Stimulated activated effector memory CD8-positive, alpha-beta T cell treated with anti-CD3 and anti-CD28 coated beads, Interleukin-12 subunit alpha, Interleukin-12 subunit beta, amount 100 ng/mL, for 72 hours (primary cell): ENCODE measurements around the gene ZNF574.
"Not testable (repeated sequence)": the region's sequence is repeated elsewhere in the genome, so short reads cannot be mapped to it uniquely, and the experiment has no call there.

ENCODE experiments used
- ATAC-seq: fragments of 150-1000 bp; cut with Tn5 transposase; 2 replicates; pipeline ENCODE4 v1.10.0; 2021
- DNase-seq, 2 donors: peaks; one replicate each; pipeline ENCODE4 v3.0.0; 2021 to 2022; ENCODE audit warnings: low spot score in 2 of 2
- H3K27ac Mint-ChIP-seq: one replicate; pipeline ENCODE4 v1.8.0; 2022; ENCODE audit warnings: mild to moderate bottlenecking, mixed read lengths
- H3K36me3 Mint-ChIP-seq: one replicate; pipeline ENCODE4 v1.8.0; 2022; ENCODE audit warnings: mild to moderate bottlenecking, mixed read lengths
- H3K4me1 Mint-ChIP-seq: one replicate; pipeline ENCODE4 v1.8.0; 2022; ENCODE audit warnings: mixed read lengths
- H3K4me3 Mint-ChIP-seq: one replicate; pipeline ENCODE4 v1.8.0; 2022; ENCODE audit warnings: mild to moderate bottlenecking, mixed read lengths
- H3K9me3 Mint-ChIP-seq: one replicate; pipeline ENCODE4 v1.8.0; 2022; ENCODE audit warnings: mixed read lengths

The ZNF574 gene, protein sequence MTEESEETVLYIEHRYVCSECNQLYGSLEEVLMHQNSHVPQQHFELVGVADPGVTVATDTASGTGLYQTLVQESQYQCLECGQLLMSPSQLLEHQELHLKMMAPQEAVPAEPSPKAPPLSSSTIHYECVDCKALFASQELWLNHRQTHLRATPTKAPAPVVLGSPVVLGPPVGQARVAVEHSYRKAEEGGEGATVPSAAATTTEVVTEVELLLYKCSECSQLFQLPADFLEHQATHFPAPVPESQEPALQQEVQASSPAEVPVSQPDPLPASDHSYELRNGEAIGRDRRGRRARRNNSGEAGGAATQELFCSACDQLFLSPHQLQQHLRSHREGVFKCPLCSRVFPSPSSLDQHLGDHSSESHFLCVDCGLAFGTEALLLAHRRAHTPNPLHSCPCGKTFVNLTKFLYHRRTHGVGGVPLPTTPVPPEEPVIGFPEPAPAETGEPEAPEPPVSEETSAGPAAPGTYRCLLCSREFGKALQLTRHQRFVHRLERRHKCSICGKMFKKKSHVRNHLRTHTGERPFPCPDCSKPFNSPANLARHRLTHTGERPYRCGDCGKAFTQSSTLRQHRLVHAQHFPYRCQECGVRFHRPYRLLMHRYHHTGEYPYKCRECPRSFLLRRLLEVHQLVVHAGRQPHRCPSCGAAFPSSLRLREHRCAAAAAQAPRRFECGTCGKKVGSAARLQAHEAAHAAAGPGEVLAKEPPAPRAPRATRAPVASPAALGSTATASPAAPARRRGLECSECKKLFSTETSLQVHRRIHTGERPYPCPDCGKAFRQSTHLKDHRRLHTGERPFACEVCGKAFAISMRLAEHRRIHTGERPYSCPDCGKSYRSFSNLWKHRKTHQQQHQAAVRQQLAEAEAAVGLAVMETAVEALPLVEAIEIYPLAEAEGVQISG

GRCh38 chr19:42075616-42076379 lies at the start of gene ZNF574:
TSS of gene ZNF574 (plus strand) at chr19:42076166. CDS start at chr19:42078607, 2,441 bp downstream.
- H3K27ac Mint-ChIP-seq, result peak within 1 kb of the TSS; percentile 100

GRCh38 chr19:42028304-42029216 lies 47.4 kb upstream of the ZNF574 start:
- Mint-ChIP-seq H3K4me1 (peaks cover 3% of the 10 kb centered on the region), H3K9me3 (no peaks in the 10 kb centered on the region), H3K4me3 (no peak overlapping the region), H3K36me3 (no peaks in the 10 kb centered on the region), H3K27ac (no peak overlapping the region)
- ATAC-seq (no peak), DNase-seq (peak; percentile 21 to 61)

More at GRCh38 chr19:42075616-42076379, at the start of gene ZNF574:
- Mint-ChIP-seq H3K9me3 (no peaks in the 10 kb centered on the region), H3K4me3 (peak within 1 kb of the TSS; percentile 100), H3K4me1 (peaks cover 45% of the 10 kb centered on the region), H3K36me3 (peaks cover 52% of the 10 kb centered on the region)
- DNase-seq (peak; percentile 90 to 97), ATAC-seq (peak; percentile 98)

- H3K9me3 Mint-ChIP-seq, result no peaks in the 10 kb centered on the region
- H3K36me3 Mint-ChIP-seq, result no peaks in the 10 kb centered on the region
- H3K4me3 Mint-ChIP-seq, result no peak overlapping the region
- H3K27ac Mint-ChIP-seq, result no peak overlapping the region
- peaks cover 9% of the 10 kb centered on the region for H3K4me1 Mint-ChIP-seq
- ATAC-seq (no peak), DNase-seq (no peak)
Observed at GRCh38 chr19:42030645-42031440, 45.1 kb upstream of the ZNF574 start.

DNA sequence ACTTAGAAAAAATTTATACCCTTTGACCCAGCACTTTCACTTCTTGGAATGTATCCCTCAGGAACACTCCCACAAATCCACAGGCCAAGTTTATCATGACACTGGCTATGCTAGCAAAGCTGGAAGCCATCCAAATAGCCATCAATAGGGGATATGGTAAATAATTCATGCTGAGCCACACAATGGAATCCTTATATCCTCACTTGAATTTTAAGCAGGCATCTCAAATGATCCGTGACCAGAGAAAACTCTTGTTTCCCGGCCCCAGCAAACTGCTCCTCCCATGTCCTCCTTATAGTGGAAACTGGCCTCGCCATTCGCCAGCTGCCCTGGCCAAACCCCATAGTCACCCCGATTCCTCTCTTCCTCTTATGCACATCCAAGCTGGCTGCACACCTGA lies 43.5 kb upstream of the ZNF574 start:
- Mint-ChIP-seq H3K4me1 (peaks cover 9% of the 10 kb centered on the region), H3K9me3 (no peaks in the 10 kb centered on the region), H3K4me3 (no peak overlapping the region), H3K36me3 (no peaks in the 10 kb centered on the region), H3K27ac (no peak overlapping the region)
- DNase-seq (no peak), ATAC-seq (no peak)

DNA sequence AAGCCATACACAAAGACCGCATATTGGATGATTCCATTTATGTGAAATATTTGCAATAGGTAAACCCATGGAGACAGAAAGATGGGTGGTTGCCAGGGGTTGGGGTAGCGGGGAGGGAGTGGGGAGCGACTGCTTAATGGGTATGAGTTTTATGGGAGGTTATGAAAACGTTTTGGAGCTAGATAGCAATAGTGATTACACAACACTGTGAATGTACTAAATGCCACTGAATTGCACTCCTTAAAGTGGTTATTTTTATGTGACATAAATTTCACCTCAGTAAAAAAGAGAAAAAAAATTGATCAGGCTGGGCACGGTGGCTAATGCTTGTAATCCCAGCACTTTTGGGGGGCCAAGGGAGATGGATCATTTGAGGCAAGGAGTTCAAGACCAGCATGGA lies 42.6 kb upstream of the ZNF574 start:
- H3K27ac Mint-ChIP-seq, result no peak overlapping the region

DNA sequence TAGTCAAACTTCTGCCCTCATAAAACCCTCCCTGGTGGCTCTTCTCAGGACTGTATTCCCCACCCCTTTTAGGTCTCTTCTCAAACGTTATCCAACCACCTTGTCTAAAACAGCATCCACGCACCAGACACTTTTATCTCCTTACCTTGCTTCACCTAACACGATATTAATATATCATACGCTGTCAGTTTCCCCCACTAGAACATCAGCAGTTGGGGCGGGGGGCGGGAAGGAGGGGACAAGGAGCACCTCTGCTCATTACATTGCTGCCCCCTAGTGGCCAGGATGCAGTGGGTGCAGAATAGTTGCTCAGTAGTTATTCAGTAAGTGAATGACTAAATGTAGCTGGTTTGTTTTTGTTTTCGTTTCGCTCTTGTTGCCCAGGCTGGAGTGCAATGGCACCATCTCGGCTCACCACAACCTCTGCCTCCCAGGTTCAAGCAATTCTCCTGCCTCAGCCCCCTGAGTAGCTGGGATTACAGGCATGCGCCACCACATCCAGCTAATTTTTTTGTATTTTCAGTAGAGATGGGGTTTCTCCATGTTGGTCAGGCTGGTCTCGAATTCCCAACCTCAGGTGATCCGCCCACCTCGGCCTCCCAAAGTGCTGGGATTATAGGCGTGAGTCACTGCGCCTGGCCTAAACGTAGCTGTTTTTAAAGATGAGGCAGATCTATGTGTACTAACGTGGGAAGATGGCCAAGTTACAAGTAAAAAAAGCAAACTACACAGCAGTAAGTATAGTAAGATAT lies 41.1 kb upstream of the ZNF574 start:
- DNase-seq, result peak; percentile 57 to 77
- peak; percentile 94 for ATAC-seq
- H3K9me3 Mint-ChIP-seq, H3K4me1 Mint-ChIP-seq, H3K36me3 Mint-ChIP-seq: not testable (repeated sequence)
- Mint-ChIP-seq H3K27ac (peak overlapping the region; percentile 65), H3K4me3 (peak overlapping the region; percentile 38)

More for the DNA sequence above, 42.6 kb upstream of the ZNF574 start:
- Mint-ChIP-seq H3K9me3 (no peaks in the 10 kb centered on the region), H3K4me3 (no peak overlapping the region), H3K4me1 (peaks cover 9% of the 10 kb centered on the region), H3K36me3 (no peaks in the 10 kb centered on the region)
- DNase-seq (no peak), ATAC-seq (no peak)

DNA sequence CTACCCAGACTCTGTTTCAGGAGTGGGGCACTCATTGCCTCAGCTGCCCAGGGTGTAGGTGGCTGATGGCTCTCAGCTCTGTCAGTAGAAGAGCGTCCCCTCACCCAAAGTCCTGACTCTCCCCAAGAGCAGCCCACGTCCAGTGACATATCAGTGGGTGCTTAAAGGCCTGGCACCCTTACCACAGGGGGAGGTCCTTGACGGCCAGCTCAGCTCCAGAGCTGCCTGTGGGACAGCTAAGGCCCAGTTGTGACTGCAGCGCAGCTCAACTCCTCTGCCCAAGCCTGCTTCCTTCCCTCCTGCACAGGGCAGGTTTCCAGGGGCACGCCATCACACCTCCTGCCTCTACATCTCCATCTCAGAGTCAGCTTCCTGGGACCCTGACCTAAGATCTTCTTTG lies 38.3 kb upstream of the ZNF574 start:
- no peak overlapping the region for H3K27ac Mint-ChIP-seq
- ATAC-seq (no peak), DNase-seq (no peak)
- no peaks in the 10 kb centered on the region for H3K36me3 Mint-ChIP-seq
- no peak overlapping the region for H3K4me3 Mint-ChIP-seq
- H3K4me1 Mint-ChIP-seq, result peaks cover 9% of the 10 kb centered on the region
- H3K9me3 Mint-ChIP-seq, result no peaks in the 10 kb centered on the region

GRCh38 chr19:42038666-42039065 lies 37.3 kb upstream of the ZNF574 start:
- Mint-ChIP-seq H3K27ac (no peak overlapping the region), H3K4me1 (peaks cover 9% of the 10 kb centered on the region), H3K9me3 (no peaks in the 10 kb centered on the region), H3K36me3 (no peaks in the 10 kb centered on the region), H3K4me3 (no peak overlapping the region)
- ATAC-seq, result no peak
- DNase-seq, result no peak

GRCh38 chr19:42040031-42040430 lies 35.9 kb upstream of the ZNF574 start:
- Mint-ChIP-seq H3K9me3 (no peaks in the 10 kb centered on the region), H3K36me3 (no peaks in the 10 kb centered on the region), H3K4me3 (no peak overlapping the region), H3K4me1 (peaks cover 1% of the 10 kb centered on the region), H3K27ac (no peak overlapping the region)
- no peak for ATAC-seq
- no peak for DNase-seq

- not testable (repeated sequence) for DNase-seq, H3K36me3 Mint-ChIP-seq, H3K9me3 Mint-ChIP-seq
Observed at GRCh38 chr19:42040491-42040890, 35.5 kb upstream of the ZNF574 start.

DNA sequence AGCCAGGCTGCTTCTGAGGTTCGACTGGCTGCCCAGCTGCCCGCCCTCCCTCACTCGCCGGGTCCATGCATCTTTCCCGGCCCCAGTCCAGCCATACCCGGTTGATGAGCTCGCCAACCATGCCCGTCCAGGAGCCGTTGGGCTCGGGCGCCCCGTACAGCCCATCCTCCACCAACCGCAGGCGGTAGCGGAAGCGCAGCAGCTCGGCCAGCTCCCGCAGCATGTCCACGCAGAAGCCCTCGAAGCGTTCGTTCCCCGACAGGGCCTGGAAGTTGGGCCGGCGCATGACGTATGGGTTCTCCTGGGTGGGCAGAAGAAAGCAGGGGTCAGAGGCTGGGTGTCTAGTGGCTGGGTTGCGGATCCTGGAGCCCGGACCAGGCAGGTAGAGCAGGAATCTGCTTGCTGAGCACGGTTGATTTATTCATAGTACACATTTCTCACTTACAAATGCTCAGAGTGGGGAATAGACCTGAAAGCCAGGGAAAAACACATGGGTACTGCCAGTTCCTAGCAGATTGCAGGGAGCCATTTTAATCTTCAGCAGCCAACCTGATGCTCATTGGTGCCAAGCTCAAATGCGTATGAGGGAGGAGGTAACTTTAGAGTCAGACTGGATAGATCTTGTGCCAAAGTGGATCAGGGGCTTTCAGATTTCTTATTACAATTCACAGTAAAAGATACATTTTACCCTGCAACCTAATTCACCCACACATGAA lies 33.4 kb upstream of the ZNF574 start:
- Mint-ChIP-seq H3K9me3 (no peaks in the 10 kb centered on the region), H3K4me1 (no peaks in the 10 kb centered on the region), H3K27ac (no peak overlapping the region), H3K36me3 (no peaks in the 10 kb centered on the region), H3K4me3 (no peak overlapping the region)
- DNase-seq (no peak), ATAC-seq (no peak)

More at GRCh38 chr19:42040491-42040890, 35.5 kb upstream of the ZNF574 start:
- ATAC-seq, H3K27ac Mint-ChIP-seq, H3K4me1 Mint-ChIP-seq, H3K4me3 Mint-ChIP-seq: not testable (repeated sequence)

DNA sequence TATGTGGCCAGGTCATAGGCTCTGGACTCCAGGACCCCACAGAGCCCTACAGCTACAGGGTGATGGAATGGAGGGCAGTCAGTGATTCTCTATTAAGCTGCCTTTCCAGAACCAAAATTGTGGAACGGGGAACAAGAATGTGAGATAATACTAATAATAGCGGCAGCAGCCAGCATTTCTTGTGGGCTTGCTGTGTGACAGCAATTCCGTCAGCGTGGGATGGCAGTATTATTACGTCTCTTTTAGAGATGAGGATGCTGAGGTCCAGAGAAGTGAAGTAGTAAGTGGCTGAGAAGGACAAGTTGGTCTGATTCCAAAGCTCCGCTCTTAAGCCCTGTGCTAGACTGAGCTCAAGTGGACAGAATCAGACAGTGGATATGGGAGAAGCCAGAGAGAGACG lies 30.4 kb upstream of the ZNF574 start:
- Mint-ChIP-seq H3K36me3 (no peaks in the 10 kb centered on the region), H3K27ac (no peak overlapping the region), H3K4me3 (no peak overlapping the region), H3K9me3 (no peaks in the 10 kb centered on the region), H3K4me1 (peaks cover 8% of the 10 kb centered on the region)
- ATAC-seq (no peak), DNase-seq (no peak)

- ATAC-seq (no peak), DNase-seq (no peak)
- H3K4me3 Mint-ChIP-seq, result no peak overlapping the region
- no peaks in the 10 kb centered on the region for H3K9me3 Mint-ChIP-seq
- H3K36me3 Mint-ChIP-seq, result no peaks in the 10 kb centered on the region
- H3K4me1 Mint-ChIP-seq, result peaks cover 22% of the 10 kb centered on the region
- H3K27ac Mint-ChIP-seq, result no peak overlapping the region
Observed at GRCh38 chr19:42048992-42049391, 27.0 kb upstream of the ZNF574 start.
